GM12874 (cell line): Measurements from ENCODE around the gene SON.

Source experiments
- CTCF ChIP-seq: IDR thresholded peaks from 2 replicates; pipeline ENCODE4 v1.5.1; 2011; ENCODE audit warnings: low read depth, mild to moderate bottlenecking, control low read depth, low read length, moderate library complexity; ENCODE audit not compliant: insufficient read depth

SON gene

GRCh38 chr21:33567914-33568313 is 25.1 kb downstream of the SON start:
- no peak for TF ChIP-seq CTCF

GRCh38 chr21:33568448-33568847 is 25.6 kb downstream of the SON start:
- no peak for TF ChIP-seq CTCF

GRCh38 chr21:33569991-33570390 is 27.2 kb downstream of the SON start:
- no peak for TF ChIP-seq CTCF

- no peak for TF ChIP-seq CTCF
Observed at GRCh38 chr21:33572350-33572749, 29.5 kb downstream of the SON start.

- TF ChIP-seq CTCF, result no peak
Observed at GRCh38 chr21:33578214-33578613, 35.4 kb downstream of the SON start.

GRCh38 chr21:33578959-33579542 is 36.2 kb downstream of the SON start:
- TF ChIP-seq CTCF, result no peak

- no peak for TF ChIP-seq CTCF
Observed at GRCh38 chr21:33584455-33584854, 41.6 kb downstream of the SON start.
